ENCODE data around the gene VSTM4.

DNA sequence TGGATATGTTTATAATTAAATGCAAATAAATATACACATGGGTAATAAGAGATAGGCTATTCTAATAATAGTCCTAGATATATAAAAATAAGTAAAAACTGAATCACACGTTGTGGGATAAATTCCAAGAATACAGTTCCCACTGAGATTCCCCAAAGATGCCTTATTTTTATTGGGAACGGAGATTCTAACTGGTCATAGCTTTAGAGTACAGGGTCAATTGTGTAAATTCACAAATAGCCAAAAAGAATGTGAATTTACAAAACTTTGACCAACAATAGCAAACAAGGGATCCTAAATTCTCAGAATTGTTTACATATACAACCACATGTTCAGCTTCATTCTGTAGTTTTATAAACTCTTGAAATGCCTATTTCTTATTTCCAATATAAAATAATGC, 65.0 kb downstream of the VSTM4 start:
- TF ChIP-seq, protein P1, sequence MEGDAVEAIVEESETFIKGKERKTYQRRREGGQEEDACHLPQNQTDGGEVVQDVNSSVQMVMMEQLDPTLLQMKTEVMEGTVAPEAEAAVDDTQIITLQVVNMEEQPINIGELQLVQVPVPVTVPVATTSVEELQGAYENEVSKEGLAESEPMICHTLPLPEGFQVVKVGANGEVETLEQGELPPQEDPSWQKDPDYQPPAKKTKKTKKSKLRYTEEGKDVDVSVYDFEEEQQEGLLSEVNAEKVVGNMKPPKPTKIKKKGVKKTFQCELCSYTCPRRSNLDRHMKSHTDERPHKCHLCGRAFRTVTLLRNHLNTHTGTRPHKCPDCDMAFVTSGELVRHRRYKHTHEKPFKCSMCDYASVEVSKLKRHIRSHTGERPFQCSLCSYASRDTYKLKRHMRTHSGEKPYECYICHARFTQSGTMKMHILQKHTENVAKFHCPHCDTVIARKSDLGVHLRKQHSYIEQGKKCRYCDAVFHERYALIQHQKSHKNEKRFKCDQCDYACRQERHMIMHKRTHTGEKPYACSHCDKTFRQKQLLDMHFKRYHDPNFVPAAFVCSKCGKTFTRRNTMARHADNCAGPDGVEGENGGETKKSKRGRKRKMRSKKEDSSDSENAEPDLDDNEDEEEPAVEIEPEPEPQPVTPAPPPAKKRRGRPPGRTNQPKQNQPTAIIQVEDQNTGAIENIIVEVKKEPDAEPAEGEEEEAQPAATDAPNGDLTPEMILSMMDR (IDR thresholded peaks at IDR 0.05; ENCODE audit: insufficient read depth, low read length): no peak
- TF ChIP-seq POLR2AphosphoS5 (IDR thresholded peaks at IDR 0.05; ENCODE audit: low read depth): no peak
- TF ChIP-seq, protein P2, sequence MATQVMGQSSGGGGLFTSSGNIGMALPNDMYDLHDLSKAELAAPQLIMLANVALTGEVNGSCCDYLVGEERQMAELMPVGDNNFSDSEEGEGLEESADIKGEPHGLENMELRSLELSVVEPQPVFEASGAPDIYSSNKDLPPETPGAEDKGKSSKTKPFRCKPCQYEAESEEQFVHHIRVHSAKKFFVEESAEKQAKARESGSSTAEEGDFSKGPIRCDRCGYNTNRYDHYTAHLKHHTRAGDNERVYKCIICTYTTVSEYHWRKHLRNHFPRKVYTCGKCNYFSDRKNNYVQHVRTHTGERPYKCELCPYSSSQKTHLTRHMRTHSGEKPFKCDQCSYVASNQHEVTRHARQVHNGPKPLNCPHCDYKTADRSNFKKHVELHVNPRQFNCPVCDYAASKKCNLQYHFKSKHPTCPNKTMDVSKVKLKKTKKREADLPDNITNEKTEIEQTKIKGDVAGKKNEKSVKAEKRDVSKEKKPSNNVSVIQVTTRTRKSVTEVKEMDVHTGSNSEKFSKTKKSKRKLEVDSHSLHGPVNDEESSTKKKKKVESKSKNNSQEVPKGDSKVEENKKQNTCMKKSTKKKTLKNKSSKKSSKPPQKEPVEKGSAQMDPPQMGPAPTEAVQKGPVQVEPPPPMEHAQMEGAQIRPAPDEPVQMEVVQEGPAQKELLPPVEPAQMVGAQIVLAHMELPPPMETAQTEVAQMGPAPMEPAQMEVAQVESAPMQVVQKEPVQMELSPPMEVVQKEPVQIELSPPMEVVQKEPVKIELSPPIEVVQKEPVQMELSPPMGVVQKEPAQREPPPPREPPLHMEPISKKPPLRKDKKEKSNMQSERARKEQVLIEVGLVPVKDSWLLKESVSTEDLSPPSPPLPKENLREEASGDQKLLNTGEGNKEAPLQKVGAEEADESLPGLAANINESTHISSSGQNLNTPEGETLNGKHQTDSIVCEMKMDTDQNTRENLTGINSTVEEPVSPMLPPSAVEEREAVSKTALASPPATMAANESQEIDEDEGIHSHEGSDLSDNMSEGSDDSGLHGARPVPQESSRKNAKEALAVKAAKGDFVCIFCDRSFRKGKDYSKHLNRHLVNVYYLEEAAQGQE (IDR thresholded peaks at IDR 0.05; ENCODE audit: insufficient replicate concordance, low read depth): no peak

All from HL-60 (cell line).